HUDEP-2 (cell line): ENCODE measurements around the gene PTGFRN.
"Not testable (repeated sequence)": the region's sequence is repeated elsewhere in the genome, so short reads cannot be mapped to it uniquely, and the experiment has no call there.

Source experiments
- DNase-seq, 76 experiments: peaks; one replicate each; lab custom pipeline; 2025; ENCODE audit not compliant: unreplicated experiment in 76 of 76; lab: John Stamatoyannopoulos, UW

PTGFRN gene

GRCh38 chr1:116914667-116915066, 5.0 kb downstream of the PTGFRN start:
- DNase-seq, result no peak

- DNase-seq, result no peak
These were observed 5.5 kb downstream of the PTGFRN start for GRCh38 chr1:116915086-116915661.

DNA sequence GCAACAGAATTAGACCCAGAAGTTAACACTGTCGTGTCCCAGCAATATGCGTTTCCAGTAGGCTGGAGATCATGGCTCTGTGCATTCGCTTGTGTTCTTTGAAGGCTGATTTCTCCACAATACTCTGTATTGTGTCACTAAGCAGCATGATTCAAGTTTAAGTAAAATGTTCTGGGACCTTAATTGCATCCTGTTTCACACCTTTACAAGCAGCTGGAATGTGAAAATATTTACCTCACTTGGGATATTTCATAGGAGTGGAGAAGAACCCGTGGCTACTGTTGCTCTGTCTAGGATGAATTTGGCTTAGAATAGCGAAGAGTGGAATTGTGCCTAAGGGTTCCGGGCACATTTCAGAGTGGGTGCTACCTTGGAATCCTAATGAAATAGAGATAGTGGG, 6.3 kb downstream of the PTGFRN start:
- DNase-seq, result no peak

DNA sequence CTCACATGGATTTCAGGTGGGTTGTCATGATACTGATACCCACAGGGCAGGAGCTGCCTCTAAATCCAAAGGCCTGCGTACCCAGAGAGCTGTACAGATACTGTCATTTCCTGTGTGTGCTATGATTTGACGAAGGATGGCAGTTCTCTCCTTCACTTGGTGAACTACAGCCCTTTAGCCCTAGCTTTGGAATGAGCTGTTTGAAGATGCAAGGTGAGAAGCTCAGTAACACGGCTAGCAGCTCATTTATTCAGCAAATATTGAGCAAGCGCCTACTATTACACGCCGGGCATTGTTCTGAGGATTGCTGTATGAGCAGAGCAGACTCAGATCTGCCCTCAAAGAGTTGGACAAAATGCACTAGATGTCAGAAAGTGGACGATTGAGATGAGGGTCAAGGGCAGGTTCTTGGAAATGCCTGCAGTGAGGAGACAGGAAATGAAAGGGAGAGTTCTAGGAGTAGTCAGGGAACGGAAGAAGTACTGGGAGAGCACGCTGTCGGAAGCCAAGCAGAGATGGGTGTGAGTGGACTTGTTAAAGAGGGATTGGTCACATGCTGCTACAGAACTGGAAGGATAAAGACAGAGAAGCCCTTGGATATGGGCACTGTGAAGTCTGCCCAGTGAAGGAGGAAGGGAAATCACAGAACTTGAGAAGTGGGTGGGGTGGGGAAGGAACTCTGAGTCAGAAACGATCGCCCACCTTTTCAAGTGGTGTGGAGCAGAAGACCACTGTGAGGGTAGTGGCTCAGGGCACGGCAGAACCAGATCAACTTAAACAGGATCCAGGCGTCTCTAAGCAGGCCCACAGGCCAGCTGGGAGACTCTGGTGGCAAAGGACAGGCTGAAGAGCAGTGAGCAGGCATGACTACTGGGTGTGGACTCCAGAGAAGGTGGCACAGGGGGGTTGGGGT, 7.1 kb downstream of the PTGFRN start:
- no peak for DNase-seq

- no peak for DNase-seq
These were observed 9.1 kb downstream of the PTGFRN start for GRCh38 chr1:116918714-116919357.

GRCh38 chr1:116919802-116920201, 10.1 kb downstream of the PTGFRN start:
- no peak for DNase-seq

DNA sequence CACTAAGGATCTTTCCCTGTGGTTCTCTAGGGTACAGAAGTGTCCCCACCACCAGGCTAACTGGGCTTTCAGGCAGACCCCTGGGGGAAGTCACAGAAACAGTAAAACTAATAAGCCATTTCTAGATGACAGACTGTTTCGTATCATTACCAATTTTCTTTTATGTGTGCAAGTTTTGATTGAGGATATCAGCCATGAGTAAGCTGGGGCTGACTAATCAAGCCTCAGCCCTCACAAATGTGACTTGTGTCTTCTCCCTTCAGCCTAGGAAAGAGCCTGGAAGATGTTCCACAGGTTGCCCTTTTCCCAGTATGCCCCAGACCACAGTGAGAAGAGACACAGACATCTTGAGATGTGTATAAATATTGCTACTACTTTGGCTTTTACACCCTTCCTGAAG, 10.5 kb downstream of the PTGFRN start:
- no peak for DNase-seq

GRCh38 chr1:116921301-116921885, 11.7 kb downstream of the PTGFRN start:
- DNase-seq, result no peak

DNA sequence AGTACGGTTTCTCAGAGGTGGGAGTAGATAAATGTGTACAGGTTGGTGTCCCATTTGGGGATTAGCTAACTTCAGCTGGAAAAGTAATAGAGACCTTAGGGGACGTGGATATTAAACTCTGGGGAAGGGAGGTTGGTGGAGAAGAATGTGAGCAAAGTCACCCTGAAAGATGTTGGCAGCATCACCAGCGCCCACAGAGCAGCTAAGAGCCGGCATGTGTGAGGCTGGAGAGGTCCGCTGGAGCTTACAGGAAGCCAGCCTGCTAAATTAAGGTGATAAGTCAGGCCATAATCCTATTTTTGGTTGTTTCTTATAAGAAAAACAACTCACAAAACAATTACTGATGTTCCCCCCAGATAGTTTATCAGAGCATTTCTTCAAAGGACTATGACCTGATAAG, 12.2 kb downstream of the PTGFRN start:
- no peak for DNase-seq

DNA sequence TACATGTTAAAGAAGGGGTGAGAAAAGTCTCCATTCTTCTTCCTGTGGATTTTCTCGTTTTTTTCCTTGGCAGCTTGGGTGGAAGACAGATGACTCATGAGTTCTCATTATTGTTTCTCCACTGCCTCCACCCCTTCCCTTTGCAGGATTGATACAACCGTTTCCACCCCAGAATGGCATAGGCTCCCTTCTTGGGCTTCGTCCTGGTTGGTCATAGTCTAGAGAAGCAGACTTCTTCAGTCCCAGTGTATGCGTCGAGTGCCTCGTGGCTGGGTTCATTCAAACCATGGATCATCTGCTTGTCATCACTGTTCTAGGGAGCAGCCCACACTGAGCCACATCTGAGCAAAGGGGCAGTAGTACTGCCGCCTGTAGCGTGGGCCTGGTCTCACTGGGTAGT, 13.7 kb downstream of the PTGFRN start:
- DNase-seq, result no peak

GRCh38 chr1:116927049-116927798, 17.5 kb downstream of the PTGFRN start:
- no peak for DNase-seq

- DNase-seq, result no peak
These were observed 20.4 kb downstream of the PTGFRN start for GRCh38 chr1:116929961-116930592.

DNA sequence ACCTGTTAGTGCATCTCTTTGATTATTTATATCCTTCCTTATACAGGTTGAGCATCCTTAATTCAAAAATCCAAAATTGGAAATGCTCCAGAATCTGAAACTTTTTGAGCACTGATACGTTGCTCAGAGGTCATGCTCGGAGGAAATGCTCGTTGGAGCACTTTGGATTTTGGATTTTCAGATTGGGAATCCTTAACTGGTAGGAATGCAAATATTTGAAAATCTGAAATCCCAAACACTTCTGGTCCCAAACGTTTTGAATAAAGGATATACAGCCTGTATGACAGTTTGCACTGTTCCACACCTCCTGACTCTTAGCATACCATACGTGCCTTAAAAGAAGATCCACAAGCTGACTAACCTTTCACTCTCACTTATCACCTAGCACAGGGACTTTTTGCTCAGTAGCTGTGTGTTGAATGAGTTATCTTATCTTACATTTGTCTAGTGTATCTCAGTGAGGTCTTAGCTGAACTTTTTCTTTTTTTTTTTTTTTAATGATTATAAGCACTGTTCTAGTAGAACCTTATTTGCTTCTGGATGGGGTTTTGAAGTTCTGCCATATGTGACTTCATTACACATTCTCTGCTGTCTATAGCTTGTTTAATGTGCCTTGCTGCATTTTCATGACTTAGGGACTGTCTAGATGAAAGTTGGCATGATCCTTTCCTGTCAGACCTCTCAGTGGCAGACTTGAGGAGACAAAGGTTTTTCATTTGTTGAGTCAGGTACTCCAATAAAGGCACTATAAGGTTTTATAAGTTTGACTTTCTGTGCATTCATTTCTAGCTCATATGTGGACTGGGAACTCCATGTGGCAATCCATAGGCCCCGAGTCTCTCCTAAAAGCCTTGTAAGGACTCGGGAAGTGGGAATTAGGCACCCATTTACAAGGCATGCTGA, 21.6 kb downstream of the PTGFRN start:
- DNase-seq, result no peak

DNA sequence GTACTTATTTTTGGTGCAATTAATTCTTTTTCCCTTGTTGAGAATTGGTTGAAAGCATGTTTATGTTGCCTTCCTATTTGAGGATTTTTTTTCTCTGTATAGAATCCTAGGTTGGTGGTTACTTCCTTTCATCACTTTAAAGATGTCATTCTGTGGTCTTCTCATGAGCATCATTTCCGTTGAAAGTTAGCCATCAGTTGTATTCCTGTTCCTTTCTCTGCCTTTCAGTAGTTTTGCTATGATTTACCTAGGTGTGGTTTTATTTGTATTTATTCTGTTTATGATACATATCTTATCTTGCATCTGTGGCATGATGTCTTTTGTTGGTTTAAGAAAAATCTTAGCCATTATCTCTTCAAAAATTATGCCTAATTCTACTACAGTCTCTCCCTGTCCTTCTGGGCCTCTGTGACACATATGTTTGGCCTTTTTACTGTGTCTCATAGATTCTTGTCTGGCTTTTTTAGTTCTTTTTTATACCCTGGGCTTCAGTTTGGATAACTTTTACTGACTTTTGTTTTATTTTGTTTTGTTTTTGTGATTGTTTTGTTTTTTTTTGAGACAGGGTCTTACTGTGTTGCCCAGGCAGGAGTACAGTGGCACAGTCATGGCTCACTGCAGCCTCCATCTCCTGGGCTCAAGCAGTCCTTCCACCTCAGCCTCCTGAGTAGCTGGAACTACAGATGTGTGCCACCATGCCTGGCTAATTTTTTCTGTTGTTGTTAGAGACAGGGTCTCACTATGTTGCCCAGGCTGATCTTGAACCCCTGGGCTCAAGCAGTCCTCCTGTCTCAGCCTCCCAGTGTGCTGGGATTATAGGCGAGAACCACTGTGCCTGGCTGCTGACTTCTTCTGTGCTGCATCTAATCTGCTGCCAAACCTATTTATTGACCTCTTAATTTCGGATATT, 24.1 kb downstream of the PTGFRN start:
- DNase-seq, result no peak

GRCh38 chr1:116934586-116935207, 25.0 kb downstream of the PTGFRN start:
- DNase-seq, result peak in 2 of 76 experiments; percentile 0 to 4

GRCh38 chr1:116938216-116938615, 28.5 kb downstream of the PTGFRN start:
- DNase-seq, result no peak

- DNase-seq, result not testable (repeated sequence)
These were observed 30.2 kb downstream of the PTGFRN start for GRCh38 chr1:116939780-116940543.
